Measurements from ENCODE around the gene RBM7. TPM values are rescaled to one million over a fixed set of nuclear protein-coding genes. Genes with fewer than 3 reads are reported as not detected.
A peak's percentile ranks its signal among the peaks of the same experiment; 100 is the strongest.

Gene RBM7
- total RNA-seq, 1 donor from 2014 or later = 19.3 TPM

DNA sequence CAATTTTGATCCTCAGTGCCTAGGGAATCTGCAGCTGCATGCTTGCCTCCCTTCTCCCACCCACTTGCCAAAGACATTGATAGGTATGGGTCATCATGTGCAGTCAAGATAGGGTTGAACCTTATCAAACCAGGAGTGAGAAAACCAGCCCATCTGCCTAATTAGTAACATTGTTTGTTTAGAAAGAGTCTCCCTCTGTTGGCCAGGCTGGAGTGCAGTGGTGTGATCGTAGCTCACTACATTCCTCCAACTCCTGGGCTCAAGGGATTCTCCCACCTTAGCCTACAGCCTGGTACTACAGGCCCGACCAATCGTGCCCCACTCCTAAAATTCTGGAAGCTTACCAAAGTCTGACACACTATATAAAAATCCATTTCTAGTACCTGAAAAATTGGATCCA is 4.7 kb upstream of the RBM7 start:
- Histone ChIP-seq H3K4me1 (ENCODE audit: control insufficient read depth in 3 of 3, insufficient read depth in 3 of 3, low read length in 3 of 3) (peaks cover 0 to 14% (median 13%) of the 10 kb centered on the region in 3 donors), H3K27me3 (ENCODE audit: control insufficient read depth in 3 of 3, insufficient read depth in 3 of 3, low read length in 3 of 3) (no peaks in the 10 kb centered on the region), H3K4me3 (ENCODE audit: low read length in 3 of 3) (no peak overlapping the region), H3K36me3 (ENCODE audit: control insufficient read depth in 3 of 3, insufficient read depth in 3 of 3, low read length in 3 of 3) (no peaks in the 10 kb centered on the region), H3K27ac (ENCODE audit: low read depth, low read length) (no peak overlapping the region), H3K9ac (ENCODE audit: low read depth in 1 of 3, low read length in 3 of 3) (no peak overlapping the region), H3K9me3 (ENCODE audit: control insufficient read depth in 3 of 3, low read length in 3 of 3) (no peaks in the 10 kb centered on the region)

DNA sequence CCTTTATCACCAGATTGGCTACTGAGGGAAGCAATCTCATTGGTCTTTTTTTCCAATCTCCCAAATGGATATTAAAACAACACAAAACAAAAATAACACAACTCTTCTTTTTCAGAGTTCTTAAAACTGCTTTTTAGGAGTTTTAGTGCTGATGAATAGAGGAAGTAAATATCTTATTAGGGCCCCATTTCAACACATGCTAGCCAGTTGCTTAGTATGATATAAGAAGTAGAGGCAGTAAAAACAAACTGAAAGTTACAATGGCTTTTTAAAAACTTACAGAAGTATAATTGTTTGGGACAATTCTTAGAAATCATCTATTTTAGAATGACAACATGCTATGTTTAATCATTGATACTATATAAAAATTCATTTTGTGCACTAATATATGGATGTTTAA is 3.5 kb upstream of the RBM7 start:
- Histone ChIP-seq H3K4me3 (ENCODE audit: low read length in 3 of 3) (no peak overlapping the region), H3K9ac (ENCODE audit: low read depth in 1 of 3, low read length in 3 of 3) (no peak overlapping the region), H3K27me3 (ENCODE audit: control insufficient read depth in 3 of 3, insufficient read depth in 3 of 3, low read length in 3 of 3) (no peaks in the 10 kb centered on the region), H3K36me3 (ENCODE audit: control insufficient read depth in 3 of 3, insufficient read depth in 3 of 3, low read length in 3 of 3) (no peaks in the 10 kb centered on the region), H3K4me1 (ENCODE audit: control insufficient read depth in 3 of 3, insufficient read depth in 3 of 3, low read length in 3 of 3) (peaks cover 0 to 20% (median 17%) of the 10 kb centered on the region in 3 donors), H3K27ac (ENCODE audit: low read depth, low read length) (no peak overlapping the region), H3K9me3 (ENCODE audit: control insufficient read depth in 3 of 3, low read length in 3 of 3) (no peaks in the 10 kb centered on the region)

DNA sequence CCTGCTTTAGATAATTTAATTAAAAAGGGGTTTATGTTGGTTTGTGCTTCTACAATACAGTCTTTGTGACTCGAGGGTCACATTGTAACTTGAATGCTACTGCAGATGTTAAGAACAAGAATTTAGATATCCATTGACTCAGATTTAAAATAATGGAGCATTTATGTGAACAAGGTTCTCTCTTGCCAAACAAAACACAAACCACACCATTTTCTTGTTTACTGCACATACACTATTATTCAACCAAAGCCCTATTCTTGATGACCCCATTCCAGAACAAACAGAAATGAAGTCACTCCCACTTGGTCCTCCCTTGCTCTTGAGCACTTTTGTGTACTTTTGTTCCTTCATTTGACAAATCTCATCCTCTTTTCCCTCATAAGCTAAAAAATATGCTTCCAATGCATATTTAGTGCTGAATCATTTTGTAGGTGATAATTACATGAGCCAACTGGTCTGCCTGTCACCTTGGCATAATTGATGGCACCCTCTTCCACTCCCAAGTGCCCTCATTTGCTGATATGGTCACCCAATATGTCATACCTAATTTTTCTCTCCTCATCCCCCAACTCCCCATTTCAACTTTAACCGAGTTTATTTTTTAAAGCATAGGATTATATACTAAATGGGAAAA is 3.0 kb upstream of the RBM7 start:
- Histone ChIP-seq H3K27me3 (ENCODE audit: control insufficient read depth in 3 of 3, insufficient read depth in 3 of 3, low read length in 3 of 3) (no peaks in the 10 kb centered on the region), H3K36me3 (ENCODE audit: control insufficient read depth in 3 of 3, insufficient read depth in 3 of 3, low read length in 3 of 3) (no peaks in the 10 kb centered on the region), H3K9ac (ENCODE audit: low read depth in 1 of 3, low read length in 3 of 3) (no peak overlapping the region), H3K27ac (ENCODE audit: low read depth, low read length) (no peak overlapping the region), H3K4me1 (ENCODE audit: control insufficient read depth in 3 of 3, insufficient read depth in 3 of 3, low read length in 3 of 3) (peaks cover 0 to 20% (median 17%) of the 10 kb centered on the region in 3 donors), H3K4me3 (ENCODE audit: low read length in 3 of 3) (no peak overlapping the region), H3K9me3 (ENCODE audit: control insufficient read depth in 3 of 3, low read length in 3 of 3) (no peaks in the 10 kb centered on the region)

DNA sequence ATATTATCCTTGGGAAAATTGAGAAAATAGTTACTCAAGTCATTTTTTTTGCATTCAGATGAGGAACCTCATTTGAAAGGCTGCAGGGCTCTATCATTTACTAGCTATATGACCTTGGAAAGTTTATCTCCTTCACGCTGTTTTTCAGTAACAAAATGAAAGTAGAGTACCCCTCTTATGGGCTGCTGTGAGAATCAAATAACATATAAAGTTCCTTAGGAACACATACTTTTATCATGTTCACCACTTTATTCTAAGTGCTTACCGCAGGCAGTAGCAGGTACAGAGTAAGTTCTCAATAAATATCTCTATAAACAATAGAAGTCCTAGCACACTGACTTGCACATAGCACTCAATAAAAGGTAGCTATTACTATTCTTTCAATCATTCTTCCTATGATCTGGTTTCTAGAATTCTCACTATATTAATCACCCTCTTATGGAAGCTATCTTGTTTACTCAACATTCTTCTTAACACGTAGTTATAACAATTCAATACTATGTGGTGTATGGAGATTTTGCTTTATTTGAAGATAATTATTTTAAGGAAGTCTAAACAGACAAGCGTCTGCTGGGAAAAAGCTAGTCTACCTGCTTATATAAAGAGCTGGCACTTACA is 2.1 kb upstream of the RBM7 start:
- Histone ChIP-seq H3K4me3 (ENCODE audit: low read length in 3 of 3) (peak overlapping the region in 1 of 3 donors; percentile 93), H3K36me3 (ENCODE audit: control insufficient read depth in 3 of 3, insufficient read depth in 3 of 3, low read length in 3 of 3) (no peaks in the 10 kb centered on the region), H3K4me1 (ENCODE audit: control insufficient read depth in 3 of 3, insufficient read depth in 3 of 3, low read length in 3 of 3) (peaks cover 0 to 20% (median 17%) of the 10 kb centered on the region in 3 donors), H3K27me3 (ENCODE audit: control insufficient read depth in 3 of 3, insufficient read depth in 3 of 3, low read length in 3 of 3) (no peaks in the 10 kb centered on the region), H3K27ac (ENCODE audit: low read depth, low read length) (peak overlapping the region; percentile 99), H3K9ac (ENCODE audit: low read depth in 1 of 3, low read length in 3 of 3) (peak overlapping the region in 1 of 3 donors; percentile 99), H3K9me3 (ENCODE audit: control insufficient read depth in 3 of 3, low read length in 3 of 3) (no peaks in the 10 kb centered on the region)

DNA sequence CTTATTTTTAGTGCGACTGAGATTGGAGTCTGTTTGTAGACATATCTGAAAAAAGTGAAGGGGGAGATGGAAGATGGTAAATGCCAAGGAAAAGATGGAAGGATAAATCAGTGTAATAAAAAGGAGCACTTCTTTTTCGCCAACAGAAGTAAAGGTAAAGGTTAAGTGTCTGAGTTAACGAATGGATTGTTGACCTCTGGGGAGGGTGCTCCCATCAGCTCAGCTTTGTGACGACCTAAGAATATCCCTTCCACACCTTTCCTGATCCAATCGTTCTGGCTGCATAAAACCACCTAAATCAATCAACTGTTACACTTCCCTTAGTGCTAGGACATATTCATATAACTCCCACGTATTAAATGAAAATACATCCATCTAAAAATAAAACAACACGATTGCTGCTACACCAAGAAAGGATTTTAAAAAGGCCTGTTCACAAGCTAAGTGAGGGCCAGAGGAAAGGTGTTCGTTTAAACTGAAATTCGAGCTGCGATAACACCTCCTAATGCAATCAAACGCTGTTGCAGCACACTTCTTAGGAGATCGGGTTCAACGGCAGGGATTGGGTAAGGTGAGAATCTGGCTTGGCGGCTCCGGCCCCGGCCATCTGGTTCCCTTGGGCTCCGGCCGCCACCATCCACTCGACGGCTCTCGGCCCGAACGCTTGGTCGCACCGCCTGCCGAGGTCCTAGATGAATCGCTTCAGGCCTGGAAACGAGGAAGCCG is 813 bp upstream of the RBM7 start:
- Histone ChIP-seq H3K27me3 (ENCODE audit: control insufficient read depth in 3 of 3, insufficient read depth in 3 of 3, low read length in 3 of 3) (no peaks in the 10 kb centered on the region), H3K9me3 (ENCODE audit: control insufficient read depth in 3 of 3, low read length in 3 of 3) (no peaks in the 10 kb centered on the region), H3K9ac (ENCODE audit: low read depth in 1 of 3, low read length in 3 of 3) (peak overlapping the region; percentile 95 to 99 (median 97)), H3K36me3 (ENCODE audit: control insufficient read depth in 3 of 3, insufficient read depth in 3 of 3, low read length in 3 of 3) (no peaks in the 10 kb centered on the region), H3K27ac (ENCODE audit: low read depth, low read length) (peak overlapping the region; percentile 99), H3K4me1 (ENCODE audit: control insufficient read depth in 3 of 3, insufficient read depth in 3 of 3, low read length in 3 of 3) (peaks cover 0 to 22% (median 17%) of the 10 kb centered on the region in 3 donors), H3K4me3 (ENCODE audit: low read length in 3 of 3) (peak overlapping the region; percentile 93 to 96 (median 96))

DNA sequence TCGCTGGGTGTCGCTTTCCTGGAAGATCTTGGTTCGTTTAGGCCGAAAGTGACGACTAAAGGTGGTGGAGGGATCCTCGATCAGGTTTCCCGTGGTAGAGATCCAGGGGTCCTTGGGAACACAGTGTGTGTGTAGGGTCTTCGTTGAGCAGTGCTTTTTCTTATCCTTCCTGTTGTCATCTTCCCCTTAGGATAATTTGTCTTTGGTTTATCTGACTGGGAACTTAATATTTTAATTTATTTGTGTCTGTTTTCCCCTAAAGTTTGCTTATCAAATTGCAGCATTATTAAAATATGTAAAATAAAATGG is 403 bp downstream of the RBM7 start:
- peaks cover 0 to 8% (median 4%) of the 10 kb centered on the region in 3 donors for H3K36me3 ChIP-seq (ENCODE audit: control insufficient read depth in 3 of 3, insufficient read depth in 3 of 3, low read length in 3 of 3)
- peak overlapping the region; percentile 95 to 99 (median 97) for H3K9ac ChIP-seq (ENCODE audit: low read depth in 1 of 3, low read length in 3 of 3)
- no peaks in the 10 kb centered on the region for H3K9me3 ChIP-seq (ENCODE audit: control insufficient read depth in 3 of 3, low read length in 3 of 3)
- H3K27ac ChIP-seq (ENCODE audit: low read depth, low read length) = peak overlapping the region; percentile 99
- H3K27me3 ChIP-seq (ENCODE audit: control insufficient read depth in 3 of 3, insufficient read depth in 3 of 3, low read length in 3 of 3) = no peaks in the 10 kb centered on the region
- peak overlapping the region; percentile 93 to 96 (median 96) for H3K4me3 ChIP-seq (ENCODE audit: low read length in 3 of 3)
- peaks cover 0 to 22% (median 17%) of the 10 kb centered on the region in 3 donors for H3K4me1 ChIP-seq (ENCODE audit: control insufficient read depth in 3 of 3, insufficient read depth in 3 of 3, low read length in 3 of 3)

DNA sequence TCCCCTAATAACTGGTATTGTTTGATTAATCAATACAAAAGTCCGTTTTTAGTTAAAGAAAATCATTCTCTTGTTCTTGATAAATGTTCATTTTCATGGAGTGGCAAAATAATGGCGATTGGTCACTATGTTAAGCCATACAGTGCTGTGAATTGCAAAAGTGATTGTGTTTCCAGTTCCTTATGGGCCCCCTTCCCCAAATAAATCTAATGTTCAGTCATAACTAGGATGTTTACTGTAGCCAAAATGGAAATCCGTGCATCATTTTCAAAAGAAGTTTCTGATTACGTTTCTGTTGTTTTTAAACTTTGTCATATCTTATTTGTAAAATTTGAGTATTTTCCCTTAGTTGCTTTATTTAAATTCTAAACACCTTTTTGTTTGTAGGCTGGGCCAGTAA is 845 bp downstream of the RBM7 start:
- Histone ChIP-seq H3K4me3 (ENCODE audit: low read length in 3 of 3) (peak overlapping the region; percentile 93 to 96 (median 96)), H3K9ac (ENCODE audit: low read depth in 1 of 3, low read length in 3 of 3) (peak overlapping the region; percentile 95 to 99 (median 97)), H3K4me1 (ENCODE audit: control insufficient read depth in 3 of 3, insufficient read depth in 3 of 3, low read length in 3 of 3) (peaks cover 0 to 22% (median 17%) of the 10 kb centered on the region in 3 donors), H3K9me3 (ENCODE audit: control insufficient read depth in 3 of 3, low read length in 3 of 3) (no peaks in the 10 kb centered on the region), H3K27me3 (ENCODE audit: control insufficient read depth in 3 of 3, insufficient read depth in 3 of 3, low read length in 3 of 3) (no peaks in the 10 kb centered on the region), H3K27ac (ENCODE audit: low read depth, low read length) (peak overlapping the region; percentile 99), H3K36me3 (ENCODE audit: control insufficient read depth in 3 of 3, insufficient read depth in 3 of 3, low read length in 3 of 3) (peaks cover 0 to 12% (median 9%) of the 10 kb centered on the region in 3 donors)

DNA sequence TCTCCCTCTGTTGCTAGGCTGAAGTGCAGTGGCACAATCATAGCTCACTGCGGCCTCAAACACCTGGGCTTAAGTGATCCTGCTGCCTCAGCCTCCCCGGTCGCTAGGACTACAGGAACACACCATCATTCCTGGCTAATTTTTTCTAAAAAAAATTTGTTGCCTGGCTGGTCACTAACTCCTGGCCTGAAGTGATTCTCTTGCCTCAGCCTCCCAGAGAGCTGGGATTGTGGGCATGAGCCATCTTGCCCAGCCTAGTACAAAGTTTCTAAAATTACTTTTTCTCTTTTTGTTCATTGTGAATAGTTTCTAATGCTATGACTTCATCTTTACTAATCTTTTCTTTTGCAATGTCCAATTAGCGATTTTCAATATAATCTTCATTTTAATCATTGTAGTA is 12.5 kb downstream of the RBM7 start:
- no peaks in the 10 kb centered on the region for H3K9me3 ChIP-seq (ENCODE audit: control insufficient read depth in 3 of 3, low read length in 3 of 3)
- H3K9ac ChIP-seq (ENCODE audit: low read depth in 1 of 3, low read length in 3 of 3) = no peak overlapping the region
- no peak overlapping the region for H3K4me3 ChIP-seq (ENCODE audit: low read length in 3 of 3)
- no peak overlapping the region for H3K27ac ChIP-seq (ENCODE audit: low read depth, low read length)
- no peaks in the 10 kb centered on the region for H3K27me3 ChIP-seq (ENCODE audit: control insufficient read depth in 3 of 3, insufficient read depth in 3 of 3, low read length in 3 of 3)
- H3K36me3 ChIP-seq (ENCODE audit: control insufficient read depth in 3 of 3, insufficient read depth in 3 of 3, low read length in 3 of 3) = peaks cover 11 to 16% (median 12%) of the 10 kb centered on the region in 3 donors
- no peaks in the 10 kb centered on the region for H3K4me1 ChIP-seq (ENCODE audit: control insufficient read depth in 3 of 3, insufficient read depth in 3 of 3, low read length in 3 of 3)

DNA sequence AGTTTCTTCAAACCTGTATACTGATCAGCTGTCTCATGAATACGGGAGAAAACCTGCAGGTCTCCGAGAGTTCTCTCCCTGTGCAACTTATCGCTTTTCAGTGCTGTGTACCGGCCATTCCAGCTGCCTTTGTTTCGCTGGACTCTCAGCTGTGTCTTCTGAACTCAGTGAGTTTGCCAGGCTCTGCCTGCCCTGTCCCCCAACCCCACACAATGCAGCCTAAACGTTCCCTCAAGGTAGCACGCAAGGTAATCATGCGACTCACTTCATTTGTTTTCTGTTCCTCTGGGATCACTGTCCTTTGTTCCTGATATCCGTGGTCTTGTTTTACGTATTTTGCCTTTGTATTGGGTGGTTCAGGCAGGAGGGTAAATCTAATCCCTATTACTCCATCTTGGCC is 13.5 kb downstream of the RBM7 start:
- H3K4me1 ChIP-seq (ENCODE audit: control insufficient read depth in 3 of 3, insufficient read depth in 3 of 3, low read length in 3 of 3) = no peaks in the 10 kb centered on the region
- H3K27ac ChIP-seq (ENCODE audit: low read depth, low read length) = no peak overlapping the region
- no peak overlapping the region for H3K9ac ChIP-seq (ENCODE audit: low read depth in 1 of 3, low read length in 3 of 3)

DNA sequence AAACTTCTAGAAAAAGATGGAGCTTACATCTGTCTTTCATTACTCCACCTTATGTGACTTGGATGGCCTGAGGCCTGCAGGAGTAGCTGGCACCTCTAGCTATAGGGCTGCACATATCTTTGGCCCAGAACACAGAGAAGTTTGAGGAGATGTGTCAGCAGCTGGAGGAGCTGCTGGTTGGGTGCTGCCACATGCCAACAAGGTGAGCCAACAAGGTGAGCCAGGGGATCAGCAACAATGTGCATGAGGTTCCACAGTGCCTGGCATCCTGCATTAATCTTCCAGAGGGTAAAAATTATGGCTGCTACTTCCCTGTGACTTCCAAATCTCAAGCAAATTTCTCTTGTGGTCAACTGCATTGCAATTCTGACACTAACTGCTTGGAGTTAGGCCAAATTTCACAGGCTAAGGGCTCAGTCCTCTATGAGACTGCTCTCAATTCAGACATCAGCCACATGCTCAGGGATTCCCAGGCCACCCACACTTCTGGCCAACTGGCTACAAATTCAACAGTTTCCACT is 16.0 kb downstream of the RBM7 start:
- Histone ChIP-seq H3K4me1 (ENCODE audit: control insufficient read depth in 3 of 3, insufficient read depth in 3 of 3, low read length in 3 of 3) (no peaks in the 10 kb centered on the region), H3K9me3 (ENCODE audit: control insufficient read depth in 3 of 3, low read length in 3 of 3) (no peaks in the 10 kb centered on the region), H3K4me3 (ENCODE audit: low read length in 3 of 3) (no peak overlapping the region), H3K9ac (ENCODE audit: low read depth in 1 of 3, low read length in 3 of 3) (no peak overlapping the region), H3K27me3 (ENCODE audit: control insufficient read depth in 3 of 3, insufficient read depth in 3 of 3, low read length in 3 of 3) (no peaks in the 10 kb centered on the region), H3K36me3 (ENCODE audit: control insufficient read depth in 3 of 3, insufficient read depth in 3 of 3, low read length in 3 of 3) (peaks cover 0 to 6% (median 3%) of the 10 kb centered on the region in 3 donors), H3K27ac (ENCODE audit: low read depth, low read length) (no peak overlapping the region)

More for the DNA sequence above, 13.5 kb downstream of the RBM7 start:
- Histone ChIP-seq H3K36me3 (ENCODE audit: control insufficient read depth in 3 of 3, insufficient read depth in 3 of 3, low read length in 3 of 3) (peaks cover 8 to 16% (median 11%) of the 10 kb centered on the region in 3 donors), H3K4me3 (ENCODE audit: low read length in 3 of 3) (no peak overlapping the region), H3K27me3 (ENCODE audit: control insufficient read depth in 3 of 3, insufficient read depth in 3 of 3, low read length in 3 of 3) (no peaks in the 10 kb centered on the region), H3K9me3 (ENCODE audit: control insufficient read depth in 3 of 3, low read length in 3 of 3) (no peaks in the 10 kb centered on the region)

Data from skeletal muscle tissue (tissue), 4 donors.